IPS-NIHi11 (cell line): ENCODE results near the gene C2orf78.
"Not testable (repeated sequence)": the region's sequence is repeated elsewhere in the genome, so short reads cannot be mapped to it uniquely, and the experiment has no call there.

Experiments used
- DNase-seq: peaks from one replicate; pipeline ENCODE4 v3.0.0; 2012; ENCODE audit warnings: mixed read lengths, low spot score

The C2orf78 gene

DNA sequence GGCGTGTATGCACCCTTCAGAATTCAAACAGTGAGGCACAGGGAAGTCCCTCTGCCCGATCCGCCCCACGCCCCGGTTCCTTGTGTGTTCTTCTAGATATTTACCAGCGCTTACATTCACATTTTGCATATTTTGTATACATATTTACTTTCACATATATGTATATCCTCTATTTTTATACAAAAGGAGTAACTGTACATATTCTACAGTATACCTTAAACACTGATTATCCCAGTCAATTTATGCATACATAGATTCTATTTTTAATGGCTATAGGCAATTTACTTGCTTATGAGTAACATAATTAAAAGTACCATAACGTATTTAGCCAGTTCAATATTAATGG lies 3.8 kb upstream of the C2orf78 start:
- DNase-seq = no peak

GRCh38 chr2:73783402-73783801 lies 581 bp upstream of the C2orf78 start:
- not testable (repeated sequence) for DNase-seq

- DNase-seq = no peak
Measured at GRCh38 chr2:73811878-73812277, 27.9 kb downstream of the C2orf78 start.

GRCh38 chr2:73812635-73813034 lies 28.7 kb downstream of the C2orf78 start:
- DNase-seq = no peak

DNA sequence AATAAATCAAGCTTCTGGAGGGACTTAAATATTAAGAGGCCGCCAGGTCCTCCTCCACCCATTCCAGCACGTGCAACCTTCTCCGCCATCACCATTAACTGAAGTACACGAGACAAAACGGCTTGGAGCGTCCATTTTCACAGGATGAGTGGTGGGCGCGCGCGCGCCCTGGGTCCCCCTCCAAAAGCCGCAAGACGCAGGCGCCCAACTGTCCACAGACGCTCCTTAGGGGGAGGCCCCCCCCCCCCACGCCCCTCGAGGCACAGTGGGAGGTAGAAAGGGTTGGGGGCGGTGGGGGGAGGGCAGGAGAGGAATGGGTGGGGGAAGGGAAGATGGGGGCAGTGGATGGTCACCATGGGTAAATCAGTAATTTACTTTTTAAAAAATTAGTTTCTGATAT lies 34.3 kb downstream of the C2orf78 start:
- no peak for DNase-seq

GRCh38 chr2:73821227-73821626 lies 37.2 kb downstream of the C2orf78 start:
- no peak for DNase-seq

DNA sequence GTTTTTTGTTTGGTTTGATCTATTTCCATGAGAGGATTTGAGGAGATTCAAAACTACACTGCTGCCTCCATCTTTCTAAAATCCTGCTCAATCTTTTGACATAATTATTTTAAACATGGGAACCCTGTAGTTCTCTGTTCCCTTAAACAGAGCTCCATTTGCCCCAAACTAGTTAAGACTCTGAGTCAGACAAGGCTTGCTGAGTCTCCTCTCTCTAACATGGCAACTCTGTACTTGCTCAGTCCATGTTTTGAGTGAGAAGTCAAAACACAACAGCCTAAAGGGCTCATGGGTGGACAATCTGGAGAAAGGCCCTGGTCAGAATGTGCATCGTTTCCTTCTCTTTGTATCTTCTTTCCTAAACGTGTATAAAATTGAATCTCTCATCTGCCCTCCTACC lies 37.7 kb downstream of the C2orf78 start:
- DNase-seq = no peak

DNA sequence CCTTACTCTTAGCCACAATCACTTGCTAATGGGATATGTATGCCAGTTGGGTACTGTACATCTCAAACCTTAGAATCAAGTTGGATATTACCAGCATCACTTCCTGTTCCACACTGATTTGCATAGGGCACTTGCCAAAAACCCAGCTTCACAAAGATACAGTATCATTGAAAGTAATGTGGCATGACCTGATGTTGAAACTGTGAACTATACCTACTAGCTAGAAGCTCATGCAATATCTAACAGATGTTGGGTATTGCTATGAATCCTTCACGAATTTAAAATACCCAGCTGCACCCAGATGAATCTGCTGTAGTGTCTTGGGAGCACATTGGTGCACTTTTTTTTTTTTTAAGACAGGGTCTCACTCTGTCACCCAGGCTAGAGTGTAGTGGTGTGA lies 38.3 kb downstream of the C2orf78 start:
- no peak for DNase-seq

GRCh38 chr2:73822991-73823390 lies 39.0 kb downstream of the C2orf78 start:
- DNase-seq = no peak

DNA sequence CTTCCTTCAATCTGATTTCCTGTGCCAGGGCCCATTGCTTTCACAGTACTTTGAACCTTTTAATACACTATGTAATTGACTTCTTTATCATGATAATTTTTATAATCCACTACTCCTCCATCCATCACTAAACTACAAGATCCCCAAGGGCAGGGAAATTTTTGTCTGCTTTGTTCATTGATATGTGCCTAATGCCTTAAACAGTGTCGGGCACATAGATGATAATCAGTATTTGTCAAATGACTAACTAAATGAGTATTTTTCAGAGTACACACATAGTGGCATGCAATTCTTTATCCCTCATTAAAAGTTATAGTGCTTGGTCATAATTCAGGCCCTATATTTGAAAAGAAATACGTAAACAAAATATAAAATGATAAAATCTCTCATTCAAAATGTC lies 39.4 kb downstream of the C2orf78 start:
- DNase-seq = no peak

GRCh38 chr2:73823916-73824523 lies 40.0 kb downstream of the C2orf78 start:
- DNase-seq = peak; percentile 42

DNA sequence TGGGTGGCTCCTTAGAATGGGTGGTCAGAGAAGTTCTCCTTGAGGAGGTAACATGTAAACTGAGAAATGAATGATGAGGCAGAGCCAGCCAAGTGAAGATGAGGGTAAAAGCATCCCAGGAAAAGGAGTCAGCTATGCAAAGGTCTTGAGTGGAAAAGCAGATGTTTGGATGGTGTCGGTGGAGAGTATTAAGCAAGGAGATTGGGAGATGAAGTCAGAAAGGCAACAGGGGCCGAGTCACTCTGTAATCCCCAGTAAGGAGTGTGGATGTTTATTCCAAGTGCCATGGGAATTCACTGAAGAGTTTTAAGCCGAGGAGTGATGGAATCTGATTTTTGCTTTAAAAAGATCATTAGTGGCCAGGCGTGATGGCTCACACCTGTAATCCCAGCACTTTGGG lies 41.4 kb downstream of the C2orf78 start:
- no peak for DNase-seq

DNA sequence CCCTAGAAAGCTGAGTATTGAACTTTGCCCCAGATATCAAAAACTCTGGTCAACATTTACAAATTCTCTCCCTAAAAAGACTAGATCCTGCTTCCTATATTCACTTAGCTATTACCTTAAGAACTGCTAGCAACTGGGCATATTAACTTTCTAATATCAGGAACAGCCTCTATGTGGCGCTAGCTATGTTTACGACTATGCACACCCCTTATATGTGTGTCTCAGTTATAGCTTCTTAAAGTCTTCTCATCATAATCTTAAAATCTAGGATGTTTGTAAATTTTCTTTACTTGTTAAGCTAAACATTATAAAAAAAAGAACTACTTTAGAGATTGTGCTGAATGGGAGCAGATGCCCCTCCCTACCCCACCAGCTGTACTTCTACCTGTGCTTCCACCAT lies 43.0 kb downstream of the C2orf78 start:
- no peak for DNase-seq

GRCh38 chr2:73827660-73828388 lies 43.8 kb downstream of the C2orf78 start:
- DNase-seq = no peak

- DNase-seq = no peak
Measured at GRCh38 chr2:73828389-73828817, 44.4 kb downstream of the C2orf78 start.

DNA sequence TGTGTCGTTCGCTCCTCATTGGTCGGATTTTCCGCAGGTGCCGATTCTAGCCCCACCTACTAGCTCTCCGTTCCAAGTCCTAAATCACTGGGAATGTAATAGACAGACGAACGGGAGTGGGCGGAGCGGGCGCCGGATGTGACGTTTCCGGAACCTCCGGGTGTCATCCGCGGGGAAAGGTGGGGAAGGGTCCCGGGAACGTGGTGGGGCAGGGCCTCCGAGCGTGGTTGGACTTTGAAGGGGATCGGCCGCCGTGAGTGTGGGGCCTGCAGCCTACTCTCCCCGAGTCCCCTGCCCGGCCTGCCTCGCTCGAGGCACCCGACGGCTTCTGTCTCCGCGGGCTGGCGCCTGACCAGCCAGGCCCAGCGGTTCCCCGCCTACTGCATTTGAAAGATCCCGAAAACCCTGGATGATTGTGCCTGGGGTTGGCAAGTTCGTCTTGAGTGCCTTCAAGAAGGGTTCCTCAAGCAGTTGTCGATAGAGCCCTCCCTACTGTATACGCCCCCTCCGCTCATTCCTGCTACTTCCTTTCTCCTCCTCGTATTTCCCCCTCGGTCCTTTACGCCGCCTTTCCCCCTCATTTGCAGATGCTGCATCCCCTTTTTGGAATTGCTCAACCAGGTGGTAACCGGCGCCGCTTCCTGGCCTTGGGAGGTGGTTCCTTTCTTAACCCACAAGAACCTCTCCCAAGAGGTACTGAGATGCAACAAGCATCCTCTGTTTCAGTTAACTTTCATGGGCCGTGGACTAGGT lies 45.0 kb downstream of the C2orf78 start, which contains the start of gene STAMBP:
Gene STAMBP, plus strand, starts transcription at position 144 of the 753 bp plus-strand sequence. CDS start 1,896 bp downstream, outside the sequence.
- peak; percentile 97 for DNase-seq

- no peak for DNase-seq
Measured at GRCh38 chr2:73830871-73831401, 47.0 kb downstream of the C2orf78 start.

- no peak for DNase-seq
Measured at GRCh38 chr2:73832930-73833329, 48.9 kb downstream of the C2orf78 start.

GRCh38 chr2:73836141-73836943 lies 52.4 kb downstream of the C2orf78 start:
- no peak for DNase-seq

- no peak for DNase-seq
Measured at GRCh38 chr2:73837847-73838585, 54.0 kb downstream of the C2orf78 start.

DNA sequence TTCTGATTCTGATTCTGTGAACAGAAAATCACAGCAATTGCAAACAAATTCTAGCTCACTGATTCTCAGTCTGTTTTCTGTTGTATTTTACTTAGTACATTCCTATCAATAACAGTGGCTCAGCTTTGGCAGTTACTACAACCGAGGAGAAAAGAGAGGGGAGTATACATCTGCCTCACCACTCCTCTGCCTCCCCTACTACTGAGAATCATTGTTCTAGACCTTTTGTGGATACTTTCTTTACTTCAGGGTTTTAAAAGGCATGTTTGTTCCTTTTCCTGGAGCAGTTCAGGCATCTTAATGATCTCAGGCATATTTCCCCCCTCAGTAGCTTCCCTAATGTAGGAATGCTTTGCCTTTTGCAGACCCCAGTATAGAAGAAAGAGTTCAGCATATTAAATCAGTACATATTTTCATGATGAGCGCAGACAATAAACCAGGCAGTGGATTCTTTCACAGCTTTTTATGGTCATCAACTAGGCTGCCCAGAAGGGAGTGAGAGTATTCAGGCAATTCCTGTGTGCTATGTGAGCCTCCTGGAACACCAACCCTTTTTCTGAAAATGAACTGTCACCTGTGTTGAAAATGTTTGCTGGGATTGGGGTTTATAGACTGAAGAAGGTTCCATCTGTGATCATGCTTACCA lies 55.0 kb downstream of the C2orf78 start:
- no peak for DNase-seq
